ENCODE data around the gene ENPEP.
"Not testable (repeated sequence)": the region's sequence is repeated elsewhere in the genome, so short reads cannot be mapped to it uniquely, and the experiment has no call there.

Gene ENPEP, protein sequence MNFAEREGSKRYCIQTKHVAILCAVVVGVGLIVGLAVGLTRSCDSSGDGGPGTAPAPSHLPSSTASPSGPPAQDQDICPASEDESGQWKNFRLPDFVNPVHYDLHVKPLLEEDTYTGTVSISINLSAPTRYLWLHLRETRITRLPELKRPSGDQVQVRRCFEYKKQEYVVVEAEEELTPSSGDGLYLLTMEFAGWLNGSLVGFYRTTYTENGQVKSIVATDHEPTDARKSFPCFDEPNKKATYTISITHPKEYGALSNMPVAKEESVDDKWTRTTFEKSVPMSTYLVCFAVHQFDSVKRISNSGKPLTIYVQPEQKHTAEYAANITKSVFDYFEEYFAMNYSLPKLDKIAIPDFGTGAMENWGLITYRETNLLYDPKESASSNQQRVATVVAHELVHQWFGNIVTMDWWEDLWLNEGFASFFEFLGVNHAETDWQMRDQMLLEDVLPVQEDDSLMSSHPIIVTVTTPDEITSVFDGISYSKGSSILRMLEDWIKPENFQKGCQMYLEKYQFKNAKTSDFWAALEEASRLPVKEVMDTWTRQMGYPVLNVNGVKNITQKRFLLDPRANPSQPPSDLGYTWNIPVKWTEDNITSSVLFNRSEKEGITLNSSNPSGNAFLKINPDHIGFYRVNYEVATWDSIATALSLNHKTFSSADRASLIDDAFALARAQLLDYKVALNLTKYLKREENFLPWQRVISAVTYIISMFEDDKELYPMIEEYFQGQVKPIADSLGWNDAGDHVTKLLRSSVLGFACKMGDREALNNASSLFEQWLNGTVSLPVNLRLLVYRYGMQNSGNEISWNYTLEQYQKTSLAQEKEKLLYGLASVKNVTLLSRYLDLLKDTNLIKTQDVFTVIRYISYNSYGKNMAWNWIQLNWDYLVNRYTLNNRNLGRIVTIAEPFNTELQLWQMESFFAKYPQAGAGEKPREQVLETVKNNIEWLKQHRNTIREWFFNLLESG

DNA sequence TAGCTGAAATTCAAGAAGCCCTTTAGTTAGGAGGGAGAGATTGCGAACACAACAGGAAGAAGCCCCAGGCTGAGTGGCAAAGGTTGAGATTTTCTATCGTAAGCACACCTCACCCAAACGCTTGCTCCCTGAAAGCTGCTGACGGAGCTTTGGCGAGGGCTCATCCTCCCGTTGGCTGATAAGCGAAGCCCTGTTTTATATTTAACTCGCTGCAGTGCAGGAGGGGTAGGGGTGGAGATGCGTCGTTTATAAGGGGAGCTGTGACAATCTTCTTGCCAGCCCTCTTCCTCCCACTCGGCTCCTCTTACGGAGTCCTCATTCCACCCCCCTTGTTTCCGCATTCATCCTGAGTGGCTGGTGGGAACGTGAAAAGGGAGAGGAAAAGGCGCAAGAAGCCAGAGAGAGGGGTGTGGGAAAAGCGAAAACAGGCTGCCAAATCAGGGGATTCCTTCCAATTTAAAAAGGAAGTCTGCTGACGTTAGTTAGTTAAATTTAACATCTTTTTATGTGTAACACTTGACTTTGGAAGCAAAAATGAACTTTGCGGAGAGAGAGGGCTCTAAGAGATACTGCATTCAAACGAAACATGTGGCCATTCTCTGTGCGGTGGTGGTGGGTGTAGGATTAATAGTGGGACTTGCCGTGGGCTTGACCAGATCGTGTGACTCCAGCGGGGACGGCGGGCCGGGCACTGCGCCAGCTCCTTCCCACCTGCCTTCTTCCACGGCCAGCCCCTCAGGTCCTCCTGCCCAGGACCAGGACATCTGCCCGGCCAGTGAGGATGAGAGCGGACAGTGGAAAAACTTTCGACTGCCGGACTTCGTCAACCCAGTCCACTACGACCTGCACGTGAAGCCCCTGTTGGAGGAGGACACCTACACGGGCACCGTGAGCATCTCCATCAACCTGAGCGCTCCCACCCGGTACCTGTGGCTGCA lies at the start of gene ENPEP:
TSS of gene ENPEP (plus strand) at position 275 of the 938 bp plus-strand sequence. CDS start at position 535, 260 bp downstream.
- DNase-seq (ENCODE audit: low spot score) = no peak

DNA sequence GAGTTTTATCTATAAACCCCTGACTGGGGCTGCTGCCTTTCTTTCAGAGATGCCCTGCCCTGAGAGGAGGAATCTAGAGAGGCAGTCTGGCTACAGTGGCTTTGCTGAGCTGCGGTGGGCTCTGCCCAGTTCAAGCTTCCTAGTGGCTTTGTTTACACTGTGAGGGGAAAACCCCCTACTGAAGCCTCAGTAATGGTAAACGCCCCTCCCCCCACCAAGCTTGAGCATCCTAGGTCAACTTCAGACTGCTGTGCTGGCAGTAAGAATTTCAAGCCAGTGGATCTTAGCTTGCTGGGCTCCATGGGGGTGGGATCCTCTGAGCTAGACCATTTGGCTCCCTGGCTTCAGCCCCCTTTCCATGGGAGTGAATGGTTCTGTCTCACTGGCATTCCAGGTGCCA lies 44.1 kb upstream of the ENPEP start:
- not testable (repeated sequence) for DNase-seq (ENCODE audit: low spot score)

DNA sequence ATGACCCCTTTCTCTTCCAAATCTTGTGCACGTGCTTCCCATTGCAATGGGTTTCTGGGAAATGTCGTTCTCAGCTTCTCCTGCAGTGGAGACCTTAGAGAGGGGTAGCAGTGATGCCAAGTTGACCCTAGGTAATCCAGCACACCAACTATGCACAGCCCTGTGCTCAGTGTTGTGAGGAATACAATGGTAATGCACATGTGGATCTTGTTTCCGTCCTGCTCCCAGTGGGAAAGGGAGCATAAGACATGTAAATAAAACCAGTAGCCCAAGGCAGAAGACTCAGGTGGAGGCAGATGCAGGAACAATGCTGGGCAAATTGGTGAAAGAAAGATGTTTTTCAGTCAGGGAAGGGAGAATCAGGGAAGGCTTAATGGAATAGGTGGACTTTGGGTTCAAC lies 38.7 kb upstream of the ENPEP start:
- DNase-seq (ENCODE audit: low spot score) = not testable (repeated sequence)

DNA sequence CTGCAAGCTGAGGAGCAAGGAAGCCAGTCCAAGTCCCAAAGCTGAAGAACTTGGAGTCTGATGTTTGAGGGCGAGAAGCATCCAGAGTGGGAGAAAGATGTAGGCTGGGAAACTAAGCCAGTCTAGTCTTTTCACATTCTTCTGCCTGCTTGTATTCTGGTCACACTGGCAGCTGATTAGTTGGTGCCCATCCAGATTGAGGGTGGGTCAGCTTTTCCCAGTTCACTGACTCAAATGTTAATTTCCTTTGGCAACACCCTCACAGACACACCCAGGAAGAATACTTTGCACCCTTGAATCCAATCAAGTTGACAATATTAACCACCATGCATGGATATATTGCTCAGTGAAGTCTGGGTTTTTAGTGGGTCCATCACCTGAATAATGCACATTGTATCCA lies 36.7 kb upstream of the ENPEP start:
- DNase-seq (ENCODE audit: low spot score) = not testable (repeated sequence)

DNA sequence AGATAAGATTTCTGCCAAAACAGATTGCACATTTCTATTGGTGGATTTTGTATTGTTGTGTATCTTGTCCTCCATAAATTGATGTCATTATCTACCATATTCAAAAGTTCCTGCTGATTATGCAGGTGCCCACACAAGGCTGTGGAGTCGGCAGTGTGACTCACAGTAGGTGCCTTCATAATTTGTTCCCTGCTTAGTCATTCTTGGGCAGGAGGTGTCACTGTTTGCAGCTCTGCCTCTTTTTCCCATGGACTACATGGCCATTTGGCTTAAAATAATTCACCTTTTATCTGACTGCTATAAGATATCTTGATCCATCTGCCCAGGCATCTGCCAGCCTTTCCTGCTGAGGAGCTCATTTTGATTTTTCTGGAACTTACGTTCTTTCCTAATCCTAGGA lies 33.6 kb upstream of the ENPEP start:
- no peak for DNase-seq (ENCODE audit: low spot score)

DNA sequence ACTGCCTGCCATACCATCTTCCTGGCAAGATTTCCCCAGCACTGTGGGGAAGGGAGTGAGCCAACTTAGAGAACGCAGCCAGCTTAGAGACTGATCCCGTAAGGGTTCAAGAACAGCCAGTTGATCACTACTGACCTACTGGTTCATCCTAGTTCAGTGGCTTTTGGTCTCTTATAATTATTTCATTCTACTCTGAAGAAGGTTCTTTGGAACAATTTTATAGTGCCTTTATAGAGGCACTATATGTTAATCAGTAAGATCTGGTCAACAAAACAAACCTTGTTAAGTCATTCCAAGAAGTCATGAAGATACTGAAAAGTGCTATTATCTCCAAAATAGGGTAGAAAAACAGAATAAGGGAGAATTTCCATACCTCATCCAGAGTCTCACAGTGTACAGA lies 33.2 kb upstream of the ENPEP start:
- DNase-seq (ENCODE audit: low spot score) = no peak

DNA sequence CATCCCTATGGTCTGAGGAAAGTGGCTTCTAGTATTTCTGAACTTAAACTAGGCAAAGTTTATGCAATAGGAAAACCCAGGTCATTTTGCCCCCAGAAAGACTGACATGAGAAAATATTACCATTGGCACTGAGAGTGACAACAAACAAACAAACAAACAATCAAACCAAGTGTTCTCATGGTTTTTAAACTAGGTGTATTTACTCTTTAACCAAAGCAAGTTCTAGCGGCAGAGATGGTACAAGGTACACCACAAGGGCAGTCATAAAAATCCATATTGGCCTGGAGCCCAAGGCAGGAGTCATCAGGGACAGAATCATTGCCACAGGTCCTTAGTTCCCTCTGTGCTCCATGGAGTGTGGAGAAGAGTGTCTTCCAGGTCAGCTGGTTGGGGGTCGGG lies 26.0 kb upstream of the ENPEP start:
- no peak for DNase-seq (ENCODE audit: low spot score)

DNA sequence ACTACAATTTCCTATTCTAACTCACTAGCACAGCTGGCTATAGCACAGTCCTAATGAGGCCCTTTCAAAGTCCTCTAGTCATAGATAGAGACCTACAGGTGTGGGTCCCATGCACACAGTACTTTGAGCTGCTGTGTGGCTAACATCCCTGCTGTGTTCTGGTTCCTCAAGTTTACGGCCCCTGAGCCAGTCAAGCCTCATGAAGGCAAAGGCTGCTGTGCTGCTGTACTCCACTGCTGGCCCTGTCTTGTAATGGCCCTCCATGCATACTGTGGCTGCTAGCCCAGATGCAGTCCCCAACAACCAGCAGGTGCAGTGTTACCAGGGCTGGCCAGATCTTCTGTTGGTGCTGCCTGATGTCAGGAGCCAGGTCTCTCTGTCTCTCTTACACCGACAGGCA lies 23.4 kb upstream of the ENPEP start:
- no peak for DNase-seq (ENCODE audit: low spot score)

DNA sequence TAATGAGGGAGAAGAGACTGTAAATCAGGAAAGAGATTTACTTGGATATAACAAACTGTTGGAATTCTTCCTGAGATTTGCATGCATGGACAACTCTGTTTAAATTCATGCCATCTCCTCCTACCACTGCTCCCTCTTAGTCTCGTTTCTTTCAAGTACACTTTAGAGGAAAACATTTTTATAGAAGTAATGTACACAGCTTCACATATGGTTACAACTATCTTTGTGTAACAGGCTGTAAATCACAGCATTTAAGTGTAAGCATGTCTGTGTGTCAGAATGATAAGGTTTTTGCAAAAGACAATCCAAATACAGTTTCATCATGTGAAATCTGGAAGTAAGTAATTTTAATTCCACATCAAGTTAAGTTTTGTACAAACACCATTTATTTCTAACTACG lies 21.5 kb upstream of the ENPEP start:
- DNase-seq (ENCODE audit: low spot score) = no peak

DNA sequence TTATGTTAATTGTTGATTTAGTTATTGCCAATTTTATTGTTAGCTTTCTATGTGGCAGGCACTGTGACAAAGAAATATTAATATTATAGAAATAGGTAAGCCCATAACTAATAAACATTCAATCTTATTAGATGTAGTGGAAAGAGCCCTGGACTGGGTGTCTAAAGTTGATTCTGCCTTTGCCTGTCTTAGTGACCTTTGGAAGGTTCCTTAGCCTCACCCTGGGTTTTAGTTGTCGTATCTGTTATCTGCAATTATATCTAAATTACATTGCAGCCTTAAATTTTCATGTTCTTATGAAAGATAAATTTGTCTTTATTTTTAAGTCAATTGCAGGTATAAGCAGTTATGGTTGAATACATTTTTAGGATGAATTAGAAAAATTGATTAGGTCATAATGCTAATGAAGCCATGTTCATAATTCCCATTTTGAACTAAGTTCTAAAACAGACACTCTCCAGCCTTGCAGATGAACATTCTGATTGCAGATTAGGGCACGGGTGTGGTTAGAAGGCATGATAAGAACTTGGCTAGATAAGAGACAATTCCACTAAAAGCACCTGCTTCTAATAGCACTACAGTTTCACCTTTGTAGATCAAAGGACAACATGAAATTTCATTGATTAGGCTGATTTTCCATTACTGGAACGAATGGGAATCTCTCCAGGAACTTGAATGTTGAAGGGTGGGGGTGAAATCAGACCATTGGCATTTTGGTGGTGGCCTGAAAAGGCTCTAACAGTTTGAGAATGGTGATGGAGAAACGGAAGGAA lies 17.3 kb upstream of the ENPEP start:
- no peak for DNase-seq (ENCODE audit: low spot score)

DNA sequence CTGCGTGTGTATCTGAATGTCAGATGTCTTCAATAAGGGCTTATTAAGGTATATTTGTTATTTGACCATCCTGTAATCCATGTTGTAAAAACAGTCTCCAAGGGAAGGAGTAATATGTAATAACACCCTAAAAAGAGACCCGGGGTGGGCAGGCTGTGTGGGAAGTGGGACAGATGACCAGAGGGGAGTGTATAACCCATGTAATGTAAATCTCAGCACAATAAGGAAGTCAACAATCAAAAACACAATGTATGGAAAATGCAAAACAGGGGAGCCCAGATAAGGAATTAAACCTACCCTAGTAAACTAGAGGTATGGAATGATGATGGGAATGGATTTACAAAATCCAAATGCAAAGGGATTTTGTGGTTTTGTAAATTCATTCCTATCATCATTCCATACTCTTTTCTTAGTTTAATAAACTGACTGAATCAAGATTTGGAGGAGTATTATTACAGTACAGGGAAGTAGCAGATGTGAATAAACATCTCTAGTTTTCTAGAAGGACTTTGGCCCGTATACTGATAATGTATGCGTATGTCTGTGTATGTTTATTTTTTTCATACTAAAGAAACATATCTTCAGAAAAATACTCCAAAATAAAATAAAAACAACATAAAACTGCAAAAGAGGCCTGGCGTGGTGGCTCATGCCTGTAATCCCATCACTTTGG lies 15.7 kb upstream of the ENPEP start:
- no peak for DNase-seq (ENCODE audit: low spot score)

DNA sequence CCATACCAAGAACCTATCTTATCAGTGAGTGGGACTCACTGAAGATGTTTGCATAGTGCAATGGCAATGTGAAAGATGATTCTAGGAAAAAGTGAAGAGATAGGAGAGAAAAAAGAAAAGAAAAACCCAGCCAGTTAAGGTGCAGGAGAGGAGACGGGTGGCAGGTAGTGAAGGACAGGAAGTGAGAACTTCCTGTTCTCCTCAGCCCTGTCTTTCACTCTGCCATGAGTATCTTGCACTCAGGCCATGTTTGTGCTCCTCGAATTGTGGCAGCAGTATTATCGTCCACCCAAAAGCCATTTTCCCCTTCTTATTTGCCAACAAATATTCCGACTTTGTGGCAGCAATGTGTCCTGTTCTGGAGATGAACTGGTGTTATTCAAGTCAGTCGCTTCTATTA lies 8.6 kb upstream of the ENPEP start:
- no peak for DNase-seq (ENCODE audit: low spot score)

DNA sequence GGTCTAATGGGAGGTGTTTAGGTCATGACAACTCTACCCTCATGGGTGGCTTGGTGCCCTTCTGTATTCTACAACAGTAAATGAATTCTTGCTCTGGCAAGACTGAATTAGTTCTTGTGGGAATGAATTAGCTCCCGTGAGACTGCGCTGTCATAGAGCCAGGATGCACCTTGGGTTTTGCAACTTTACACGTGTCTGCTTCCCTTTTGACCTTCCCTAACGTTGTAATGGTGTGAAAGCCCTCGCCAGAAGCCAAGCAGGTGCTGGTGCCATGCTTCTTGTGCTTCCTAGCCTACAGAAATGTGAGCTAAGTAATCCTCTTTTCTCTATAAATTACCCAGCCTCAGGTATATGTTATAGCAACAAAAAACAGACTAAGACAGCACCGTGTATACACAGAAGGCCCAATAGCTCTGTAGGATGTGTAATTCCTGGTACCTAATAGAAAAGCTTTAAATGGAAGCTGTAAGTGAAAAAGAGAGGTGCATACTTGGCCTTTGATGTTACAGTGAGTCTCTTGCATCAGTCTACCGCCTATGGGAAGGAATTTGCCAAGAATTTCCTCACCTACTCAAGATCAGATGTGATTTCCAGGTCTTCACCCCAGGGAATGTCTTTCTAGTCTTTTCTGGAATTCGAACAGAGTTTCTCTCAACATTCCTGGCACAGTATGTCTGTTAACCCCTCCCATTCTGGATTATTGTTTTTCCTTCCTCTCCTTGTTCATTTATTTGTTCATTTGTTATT lies 3.2 kb upstream of the ENPEP start:
- DNase-seq (ENCODE audit: low spot score) = no peak

DNA sequence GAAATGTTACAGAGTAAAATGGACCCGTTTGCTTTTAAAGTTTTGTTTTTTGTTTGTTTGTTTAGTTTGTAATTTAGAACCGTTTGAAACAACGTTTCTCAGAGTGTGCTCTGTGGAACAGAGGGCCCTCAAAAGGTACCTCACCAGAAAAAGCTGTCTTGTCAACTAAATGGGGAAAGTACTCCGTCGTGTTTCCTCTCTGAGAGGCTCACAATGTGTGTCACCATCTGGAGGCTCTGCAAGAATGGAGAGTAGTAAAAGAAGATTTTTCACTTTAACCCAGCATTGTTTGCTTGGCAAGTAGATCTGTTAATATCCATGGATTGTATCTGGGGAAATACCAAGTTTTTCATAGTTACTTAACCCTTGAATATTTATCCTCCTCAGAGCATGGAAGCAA lies 1.5 kb upstream of the ENPEP start:
- no peak for DNase-seq (ENCODE audit: low spot score)

DNA sequence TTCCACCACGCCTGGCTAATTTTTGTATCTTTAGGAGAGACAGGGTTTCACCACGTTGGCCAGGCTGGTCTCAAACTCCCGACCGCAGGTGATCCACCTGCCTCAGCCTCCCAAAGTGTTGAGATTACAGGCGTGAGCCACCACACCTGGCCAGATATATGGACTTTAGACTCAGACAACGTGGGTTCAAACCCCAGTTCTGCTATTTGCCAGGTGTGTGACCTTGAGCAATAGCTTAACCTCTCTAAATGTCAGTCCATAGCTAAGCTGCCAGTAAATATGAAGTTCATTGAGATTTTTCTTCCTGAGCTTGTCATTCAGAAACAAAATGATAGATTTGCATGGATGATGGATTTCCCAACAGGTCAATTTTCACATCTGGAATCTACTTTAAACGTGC lies 875 bp upstream of the ENPEP start:
- DNase-seq (ENCODE audit: low spot score) = not testable (repeated sequence)

DNA sequence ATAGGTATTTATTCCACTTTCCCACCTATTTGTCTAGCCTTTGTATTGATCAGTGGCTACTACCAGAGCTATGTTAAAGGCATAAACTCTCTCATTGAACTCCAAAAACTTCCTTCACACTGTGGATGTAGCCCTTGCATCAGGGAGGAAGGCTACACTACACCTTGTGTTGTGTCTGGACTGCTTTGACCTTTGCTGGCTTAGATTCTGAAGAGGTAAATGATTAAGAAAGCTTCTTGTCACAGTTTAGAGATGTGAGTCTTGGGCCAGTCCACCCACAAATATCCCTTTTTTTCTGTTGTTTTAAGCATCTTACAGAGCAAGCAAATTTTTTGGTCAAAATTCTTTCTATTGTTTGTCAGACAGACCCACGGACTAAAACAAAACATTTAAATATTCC lies 1.9 kb downstream of the ENPEP start:
- DNase-seq (ENCODE audit: low spot score) = no peak

DNA sequence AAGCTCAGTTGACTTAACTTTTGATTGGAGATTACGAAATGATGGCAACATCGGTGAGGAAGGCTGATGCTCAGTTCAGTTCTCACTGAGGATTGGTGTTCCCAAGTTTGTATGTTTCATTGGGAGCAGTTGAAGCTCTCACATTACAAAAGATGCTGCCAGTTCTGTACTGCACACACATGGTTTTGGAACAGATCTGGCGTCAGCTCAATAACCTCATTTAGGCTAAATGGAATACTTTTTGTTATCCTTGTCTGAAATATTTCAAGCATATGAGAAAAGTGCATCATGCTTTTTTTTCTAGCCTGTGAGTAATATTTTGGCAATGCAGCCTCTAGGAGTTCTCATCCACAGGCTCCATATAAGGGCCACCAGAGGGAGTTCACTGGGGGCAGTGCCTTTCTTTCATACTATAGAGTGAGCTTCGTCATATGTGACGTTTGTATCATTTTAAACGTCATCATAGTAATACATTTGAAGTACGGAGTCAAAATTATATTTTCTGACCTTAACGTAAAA lies 4.1 kb downstream of the ENPEP start:
- DNase-seq (ENCODE audit: low spot score) = peak; percentile 67

DNA sequence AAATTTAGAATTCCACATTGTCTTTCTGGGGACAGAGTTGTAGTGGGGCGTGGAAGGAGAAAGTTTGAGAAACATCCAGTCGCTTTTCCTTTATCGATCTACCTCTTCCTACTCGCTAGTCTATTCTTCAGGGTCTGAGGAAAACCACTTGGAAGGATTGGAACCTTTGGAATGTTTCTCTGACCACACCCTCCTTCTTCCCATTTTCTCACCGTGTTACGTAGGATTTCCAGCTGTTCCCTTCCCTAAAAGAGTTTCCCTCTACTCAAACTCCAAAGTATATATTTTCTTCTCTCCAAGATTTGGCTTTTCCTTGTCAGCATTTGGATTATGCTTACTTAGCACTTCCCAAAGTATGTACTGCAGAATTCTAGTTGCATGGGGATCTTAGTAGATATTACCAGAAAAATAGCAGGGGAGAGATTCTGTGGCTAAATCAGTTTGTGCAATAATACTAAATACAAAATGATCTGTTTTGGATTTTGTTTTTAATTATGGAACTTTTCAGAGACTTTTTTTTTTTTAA lies 4.9 kb downstream of the ENPEP start:
- no peak for DNase-seq (ENCODE audit: low spot score)

DNA sequence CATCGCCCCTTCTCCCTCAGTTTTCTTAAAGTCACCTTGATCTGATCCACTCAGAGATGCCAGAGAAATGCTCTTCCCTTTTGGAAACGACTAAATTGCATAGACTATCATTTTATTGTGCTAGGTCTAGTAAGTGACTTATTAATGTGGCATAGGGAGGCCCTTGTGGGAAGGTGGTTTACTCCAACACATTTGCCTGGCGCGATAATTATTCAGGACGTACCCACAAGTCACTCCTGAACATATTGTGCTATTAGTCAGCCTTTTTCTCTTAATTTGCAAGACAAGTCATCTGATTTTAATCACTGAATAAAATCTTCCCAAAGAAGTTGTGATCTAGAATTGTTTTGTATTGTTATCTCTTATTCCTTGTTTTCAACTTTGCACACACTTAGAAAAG lies 7.6 kb downstream of the ENPEP start:
- no peak for DNase-seq (ENCODE audit: low spot score)

Data from AG08395 (cell line).